ENCODE data around the gene STX16.

DNA sequence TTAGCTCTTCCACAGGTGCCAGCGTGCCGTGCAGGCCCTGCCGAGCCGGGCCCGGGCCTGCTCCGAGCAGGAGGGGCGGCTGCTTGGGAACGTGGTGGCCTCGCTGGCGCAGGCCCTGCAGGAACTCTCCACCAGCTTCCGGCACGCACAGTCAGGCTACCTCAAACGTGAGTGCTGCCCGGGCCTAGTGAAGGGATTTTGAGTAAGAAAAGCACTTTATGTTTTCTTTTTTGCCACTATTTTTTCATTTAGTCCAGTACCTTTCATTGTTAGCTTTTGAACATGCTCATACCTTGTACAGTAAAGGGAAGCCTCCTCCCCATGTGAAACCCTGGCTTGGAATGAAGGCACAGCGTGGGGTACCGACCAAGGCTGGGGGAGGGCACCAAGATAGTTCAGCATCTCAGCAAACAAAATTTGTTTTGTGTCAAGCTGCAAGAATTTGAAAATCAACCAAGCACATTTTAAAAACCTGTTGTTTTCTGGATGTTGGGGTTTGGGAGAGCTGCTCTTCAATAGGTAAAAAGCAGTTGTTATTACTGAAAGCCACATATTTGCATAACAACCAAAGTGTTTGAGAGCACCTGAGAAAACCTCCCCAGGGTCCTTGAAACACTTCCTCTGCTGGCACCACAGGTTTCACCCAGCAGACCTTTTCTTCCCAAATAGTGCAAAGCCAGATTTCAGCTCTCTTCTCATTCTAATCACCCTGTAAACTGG lies 18.4 kb downstream of the STX16 start:
- TF ChIP-seq CTCF (IDR thresholded peaks at IDR 0.05; ENCODE audit: poor library complexity) (no peak), EZH2 (IDR thresholded peaks at IDR 0.05; ENCODE audit: borderline replicate concordance) (no peak)

Data from hepatocyte (in vitro differentiated cells).